NCI-H446 treated with DMSO at 0.1 percent for 48 hours (cell line): Measurements from ENCODE around the gene HSPA12B.

Source experiments
- DNase-seq: peaks from one replicate; lab custom pipeline; 2025; lab: John Stamatoyannopoulos, UW

HSPA12B gene

GRCh38 chr20:3732327-3733118 is at the start of gene HSPA12B:
Gene HSPA12B (plus strand): TSS chr20:3732685. CDS start chr20:3738675, 5,990 bp downstream.
- DNase-seq, result no peak

GRCh38 chr20:3685341-3685740 is 47.1 kb upstream of the HSPA12B start:
- DNase-seq, result no peak

GRCh38 chr20:3686421-3686820 is 46.1 kb upstream of the HSPA12B start:
- no peak for DNase-seq

GRCh38 chr20:3686867-3687321 is 45.6 kb upstream of the HSPA12B start:
- DNase-seq, result peak; percentile 27

- DNase-seq, result no peak
Observed at GRCh38 chr20:3687655-3688054, 44.8 kb upstream of the HSPA12B start.

GRCh38 chr20:3689978-3690377 is 42.5 kb upstream of the HSPA12B start:
- no peak for DNase-seq

GRCh38 chr20:3690413-3690812 is 42.1 kb upstream of the HSPA12B start:
- DNase-seq, result no peak

- DNase-seq, result no peak
Observed at GRCh38 chr20:3691306-3691705, 41.2 kb upstream of the HSPA12B start.

- DNase-seq, result no peak
Observed at GRCh38 chr20:3691897-3692296, 40.6 kb upstream of the HSPA12B start.

- DNase-seq, result no peak
Observed at GRCh38 chr20:3692706-3693294, 39.7 kb upstream of the HSPA12B start.

- DNase-seq, result no peak
Observed at GRCh38 chr20:3693376-3693775, 39.1 kb upstream of the HSPA12B start.

- DNase-seq, result no peak
Observed at GRCh38 chr20:3694864-3695263, 37.6 kb upstream of the HSPA12B start.

GRCh38 chr20:3696200-3696599 is 36.3 kb upstream of the HSPA12B start:
- no peak for DNase-seq

- DNase-seq, result no peak
Observed at GRCh38 chr20:3696745-3697587, 35.5 kb upstream of the HSPA12B start.

GRCh38 chr20:3697588-3698305 is 34.7 kb upstream of the HSPA12B start:
- no peak for DNase-seq

- DNase-seq, result no peak
Observed at GRCh38 chr20:3698591-3699001, 33.9 kb upstream of the HSPA12B start.

- no peak for DNase-seq
Observed at GRCh38 chr20:3699037-3699436, 33.4 kb upstream of the HSPA12B start.

GRCh38 chr20:3701061-3701998 is 31.2 kb upstream of the HSPA12B start:
- no peak for DNase-seq

- DNase-seq, result no peak
Observed at GRCh38 chr20:3702611-3703391, 29.7 kb upstream of the HSPA12B start.

- DNase-seq, result no peak
Observed at GRCh38 chr20:3704087-3704486, 28.4 kb upstream of the HSPA12B start.
